CD4-positive, alpha-beta T cell treated with Interleukin-21 for 1 hour (primary cell): ENCODE results near the gene TSSK3.
A peak's percentile ranks its signal among the peaks of the same experiment; 100 is the strongest.

Experiments used
- DNase-seq: peaks from one replicate; pipeline ENCODE4 v3.0.0-alpha.2; 2020

Gene TSSK3

DNA sequence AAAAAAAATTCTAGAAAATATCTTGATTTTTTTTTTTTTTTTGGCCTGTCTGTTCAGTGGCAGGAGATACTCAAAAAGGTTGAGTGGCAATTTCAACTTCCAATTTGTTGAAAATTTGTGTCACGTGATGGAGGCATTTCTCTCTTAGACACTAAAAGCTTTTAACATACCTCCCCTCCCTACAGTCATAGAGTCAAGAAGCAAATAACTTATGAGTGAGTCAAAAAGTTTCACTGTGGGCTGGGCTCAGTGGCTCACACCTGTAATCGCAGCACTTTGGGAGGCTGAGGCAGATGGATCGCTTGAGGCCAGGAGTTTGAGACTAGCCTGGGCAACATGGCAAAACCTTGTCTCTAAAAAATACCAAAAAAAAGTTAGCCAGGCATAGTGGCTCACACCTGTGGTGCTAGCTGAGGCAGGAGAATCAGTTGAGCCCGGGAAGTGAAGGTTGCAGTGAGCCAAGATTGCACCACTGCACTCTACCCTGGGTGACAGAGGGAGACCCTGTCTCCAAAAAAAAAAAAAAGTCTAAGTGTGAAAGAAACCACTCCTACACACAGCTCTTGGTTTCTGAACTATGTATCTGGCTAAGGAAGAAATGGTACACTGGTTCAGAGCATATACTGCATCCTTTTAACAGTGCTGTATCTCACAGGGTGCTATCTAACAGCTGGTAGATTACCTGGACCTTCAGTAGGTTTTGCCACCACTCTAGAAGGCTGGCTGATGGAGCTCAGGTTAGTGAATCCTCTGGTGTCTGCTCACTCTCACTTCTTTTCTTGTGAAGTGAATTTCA, 43.5 kb downstream of the TSSK3 start:
- no peak for DNase-seq

- DNase-seq, result no peak
Observed at GRCh38 chr1:32406629-32407111, 44.3 kb downstream of the TSSK3 start.

- no peak for DNase-seq
Observed at GRCh38 chr1:32411261-32411660, 48.9 kb downstream of the TSSK3 start.

DNA sequence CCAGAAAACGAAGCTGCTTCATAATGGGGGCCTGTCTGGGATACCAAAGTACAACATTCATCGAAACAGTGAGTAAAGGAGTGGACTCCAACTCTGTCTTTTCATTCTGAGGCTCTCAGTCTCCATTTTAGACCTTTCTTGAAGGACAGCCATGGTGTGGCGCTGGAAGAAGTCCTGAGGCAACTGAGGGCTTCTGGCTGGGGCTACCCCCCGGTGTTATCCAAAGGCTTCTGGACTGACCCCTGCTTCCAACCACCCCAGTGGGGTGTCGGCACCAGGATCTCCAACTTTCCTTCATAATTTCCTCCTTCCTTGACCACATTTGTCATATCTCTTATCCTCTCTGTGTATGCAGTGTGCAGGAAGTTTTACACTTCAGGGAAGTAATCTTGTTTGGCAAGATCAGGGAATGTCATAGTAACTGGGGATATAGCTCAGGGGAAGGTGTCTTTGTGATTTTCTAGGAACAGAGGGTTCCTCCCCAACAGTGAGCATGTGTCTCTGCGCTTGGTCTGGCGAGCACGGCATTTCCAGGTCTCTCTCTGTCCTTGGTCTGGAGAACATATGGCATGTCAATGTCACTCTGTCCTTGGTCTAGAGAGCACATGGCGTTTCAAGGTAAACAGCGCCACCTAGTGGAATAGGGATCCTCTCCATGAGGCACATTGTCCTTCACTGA, 51.3 kb downstream of the TSSK3 start:
- peak; percentile 85 for DNase-seq
